T-helper 2 cell treated with Interferon-gamma antibody and Interleukin-4, amounts not matched to agents 5 μg/mL and 100 μg/mL, for 36 hours (primary cell): ENCODE measurements around the gene YY1.
"Not testable (repeated sequence)": the region's sequence is repeated elsewhere in the genome, so short reads cannot be mapped to it uniquely, and the experiment has no call there.

Source experiments
- DNase-seq: peaks from one replicate; pipeline ENCODE4 v3.0.0; 2021; ENCODE audit warnings: low spot score
- H3K27ac Mint-ChIP-seq: one replicate; pipeline ENCODE4 v1.8.0; 2021; ENCODE audit warnings: mild to moderate bottlenecking, mixed read lengths
- H3K27me3 Mint-ChIP-seq: one replicate; pipeline ENCODE4 v1.8.0; 2021; ENCODE audit warnings: low read depth, mixed read lengths
- H3K36me3 Mint-ChIP-seq: one replicate; pipeline ENCODE4 v1.8.0; 2021; ENCODE audit warnings: low read depth, mixed read lengths
- H3K4me1 Mint-ChIP-seq: one replicate; pipeline ENCODE4 v1.8.0; 2021; ENCODE audit warnings: low read depth, mixed read lengths
- H3K4me3 Mint-ChIP-seq: one replicate; pipeline ENCODE4 v1.8.0; 2022; ENCODE audit warnings: mild to moderate bottlenecking, moderate library complexity, mixed read lengths
- H3K9me3 Mint-ChIP-seq: one replicate; pipeline ENCODE4 v1.8.0; 2021; ENCODE audit warnings: mixed read lengths

The YY1 gene

DNA sequence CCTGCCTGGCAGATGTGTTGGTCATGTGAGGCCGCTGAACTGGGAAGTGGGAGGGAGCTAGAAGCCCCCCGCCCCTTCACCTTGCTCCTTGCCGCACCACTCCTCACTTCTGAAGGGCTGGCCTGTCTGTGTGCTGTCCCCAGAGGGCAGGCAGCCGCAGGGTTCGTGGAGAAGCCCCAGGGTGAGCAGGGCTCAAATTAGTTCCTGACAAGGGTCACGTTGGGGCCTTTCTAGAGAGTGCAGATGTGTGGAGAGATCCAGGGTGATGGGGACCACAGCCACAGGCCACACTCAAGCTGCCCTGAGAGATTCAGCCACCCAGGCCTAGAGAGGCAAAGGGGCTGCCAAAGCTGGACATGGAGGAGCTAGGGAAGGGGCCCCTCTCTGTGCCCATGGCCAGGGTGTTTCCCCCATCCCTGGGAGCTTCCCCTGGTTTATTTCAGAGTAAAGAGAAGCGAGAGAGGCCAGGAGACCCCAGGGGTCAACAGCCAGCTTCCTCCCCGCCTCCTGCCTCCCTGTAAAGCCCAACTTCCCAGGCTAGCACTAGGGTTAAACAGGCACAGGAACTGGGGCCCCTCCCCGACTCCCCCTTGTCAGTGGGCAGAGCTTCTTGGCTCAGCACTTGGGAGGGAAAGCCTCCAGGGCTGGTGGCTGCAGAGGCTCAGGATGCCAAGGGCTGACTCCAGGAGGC lies 51.1 kb downstream of the YY1 start:
- H3K27me3 Mint-ChIP-seq, result no peaks in the 10 kb centered on the region
- H3K27ac Mint-ChIP-seq, result no peak overlapping the region
- H3K4me3 Mint-ChIP-seq, result no peak overlapping the region
- no peak for DNase-seq
- H3K4me1 Mint-ChIP-seq, result peaks cover 3% of the 10 kb centered on the region
- no peaks in the 10 kb centered on the region for H3K36me3 Mint-ChIP-seq
- no peaks in the 10 kb centered on the region for H3K9me3 Mint-ChIP-seq

- Mint-ChIP-seq H3K27me3 (no peaks in the 10 kb centered on the region), H3K4me1 (peaks cover 3% of the 10 kb centered on the region), H3K9me3 (no peaks in the 10 kb centered on the region), H3K36me3 (no peaks in the 10 kb centered on the region), H3K27ac (no peak overlapping the region), H3K4me3 (no peak overlapping the region)
- DNase-seq, result no peak
Measured at GRCh38 chr14:100290607-100291304, 51.8 kb downstream of the YY1 start.

GRCh38 chr14:100291305-100292075 lies 52.5 kb downstream of the YY1 start:
- H3K27ac Mint-ChIP-seq, result no peak overlapping the region
- H3K9me3 Mint-ChIP-seq, result no peaks in the 10 kb centered on the region
- H3K4me1 Mint-ChIP-seq, result no peaks in the 10 kb centered on the region
- DNase-seq, result no peak
- H3K4me3 Mint-ChIP-seq, result no peak overlapping the region
- no peaks in the 10 kb centered on the region for H3K36me3 Mint-ChIP-seq
- no peaks in the 10 kb centered on the region for H3K27me3 Mint-ChIP-seq

DNA sequence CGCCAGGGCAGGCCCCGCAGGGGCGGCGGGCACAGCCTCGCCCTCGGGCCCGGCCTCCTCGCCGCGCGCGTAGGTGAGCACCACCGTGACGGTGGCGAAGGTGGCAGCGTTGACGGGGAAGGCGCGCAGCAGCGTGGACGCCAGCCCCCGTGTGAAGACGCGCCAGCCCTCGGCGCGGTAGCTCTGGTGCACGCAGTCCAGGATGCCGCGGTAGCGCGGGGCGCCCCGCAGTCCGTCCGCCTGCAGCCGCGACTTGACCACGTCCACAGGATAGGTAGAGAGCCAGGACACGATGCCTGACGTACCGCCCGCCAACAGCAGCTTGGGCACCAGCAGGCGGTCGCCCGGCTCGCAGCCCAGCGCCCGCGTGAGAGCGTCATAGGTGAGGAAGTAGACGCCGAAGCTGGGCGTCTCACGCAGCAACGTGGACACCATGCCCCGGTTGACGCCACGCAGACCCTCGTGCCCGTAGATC lies 53.4 kb downstream of the YY1 start:
- no peak overlapping the region for H3K27ac Mint-ChIP-seq
- no peaks in the 10 kb centered on the region for H3K27me3 Mint-ChIP-seq
- no peak for DNase-seq
- no peaks in the 10 kb centered on the region for H3K4me1 Mint-ChIP-seq
- H3K4me3 Mint-ChIP-seq, result no peak overlapping the region
- H3K36me3 Mint-ChIP-seq, result no peaks in the 10 kb centered on the region
- no peaks in the 10 kb centered on the region for H3K9me3 Mint-ChIP-seq

GRCh38 chr14:100292776-100293461 lies 54.0 kb downstream of the YY1 start:
- no peaks in the 10 kb centered on the region for H3K36me3 Mint-ChIP-seq
- H3K27ac Mint-ChIP-seq, result no peak overlapping the region
- no peak for DNase-seq
- H3K9me3 Mint-ChIP-seq, result no peaks in the 10 kb centered on the region
- no peaks in the 10 kb centered on the region for H3K27me3 Mint-ChIP-seq
- no peak overlapping the region for H3K4me3 Mint-ChIP-seq
- no peaks in the 10 kb centered on the region for H3K4me1 Mint-ChIP-seq

DNA sequence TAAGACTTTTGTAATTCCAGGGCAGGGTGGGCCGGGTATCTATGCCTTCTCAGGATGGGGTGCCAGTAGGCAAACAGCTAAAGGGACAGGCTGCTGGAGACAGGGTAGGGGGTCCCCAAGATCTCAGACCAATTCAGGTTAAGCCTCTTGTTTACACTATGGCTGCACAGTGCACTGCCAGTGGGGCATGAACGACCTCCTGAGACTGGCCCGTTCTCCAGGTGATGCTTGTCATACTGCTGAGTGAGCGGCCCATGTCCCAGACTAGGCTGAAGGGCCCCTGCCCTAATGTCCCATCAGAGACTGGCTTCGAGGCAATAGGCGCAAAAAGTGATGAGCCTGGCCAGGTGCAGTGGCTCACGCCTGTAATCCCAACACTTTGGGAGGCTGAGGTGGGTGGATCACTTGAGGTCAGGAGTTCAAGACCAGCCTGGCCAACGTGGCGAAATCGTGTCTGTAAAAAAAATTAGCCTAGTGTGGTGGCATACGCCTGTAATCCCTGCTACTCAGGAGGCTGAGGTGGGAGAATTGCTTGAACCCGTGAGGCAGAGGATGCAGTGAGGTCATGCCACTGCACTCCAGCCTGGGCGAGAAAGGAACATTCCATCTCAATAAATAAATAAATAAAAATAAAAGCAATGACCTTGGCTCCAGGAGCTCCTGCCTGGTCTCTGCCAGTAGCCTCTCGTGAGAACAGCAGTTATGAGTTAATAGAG lies 54.7 kb downstream of the YY1 start:
- no peaks in the 10 kb centered on the region for H3K27me3 Mint-ChIP-seq
- H3K4me3 Mint-ChIP-seq, result no peak overlapping the region
- no peak for DNase-seq
- no peak overlapping the region for H3K27ac Mint-ChIP-seq
- no peaks in the 10 kb centered on the region for H3K36me3 Mint-ChIP-seq
- H3K4me1 Mint-ChIP-seq, result no peaks in the 10 kb centered on the region
- H3K9me3 Mint-ChIP-seq, result no peaks in the 10 kb centered on the region

GRCh38 chr14:100294213-100294962 lies 55.4 kb downstream of the YY1 start:
- no peaks in the 10 kb centered on the region for H3K4me1 Mint-ChIP-seq
- no peaks in the 10 kb centered on the region for H3K36me3 Mint-ChIP-seq
- no peak overlapping the region for H3K4me3 Mint-ChIP-seq
- no peaks in the 10 kb centered on the region for H3K27me3 Mint-ChIP-seq
- H3K9me3 Mint-ChIP-seq, result no peaks in the 10 kb centered on the region
- H3K27ac Mint-ChIP-seq, result no peak overlapping the region
- DNase-seq, result no peak

DNA sequence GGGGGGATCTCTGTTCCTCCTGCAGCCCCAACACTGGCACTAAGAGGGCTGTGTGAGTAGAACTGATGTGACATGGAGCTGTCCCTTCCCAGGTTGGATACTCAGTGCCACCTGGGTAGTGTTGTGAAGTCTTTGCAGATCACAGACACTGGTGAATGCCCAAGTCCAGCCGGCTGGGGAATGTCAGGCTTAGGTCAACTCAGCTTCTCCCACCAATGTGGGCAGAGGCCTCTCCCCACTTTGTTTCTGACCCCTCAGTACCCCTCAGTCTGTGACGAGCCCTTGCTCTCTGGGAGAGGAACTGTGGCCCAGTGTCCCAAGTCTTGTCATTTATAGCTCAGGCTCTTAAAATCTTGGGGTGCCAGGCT lies 56.0 kb downstream of the YY1 start:
- no peak for DNase-seq
- Mint-ChIP-seq H3K4me1 (no peaks in the 10 kb centered on the region), H3K4me3 (no peak overlapping the region), H3K27ac (no peak overlapping the region), H3K9me3 (no peaks in the 10 kb centered on the region), H3K36me3 (no peaks in the 10 kb centered on the region), H3K27me3 (no peaks in the 10 kb centered on the region)

- Mint-ChIP-seq H3K27ac (no peak overlapping the region), H3K27me3 (no peaks in the 10 kb centered on the region), H3K4me1 (no peaks in the 10 kb centered on the region), H3K9me3 (no peaks in the 10 kb centered on the region), H3K4me3 (no peak overlapping the region), H3K36me3 (no peaks in the 10 kb centered on the region)
- no peak for DNase-seq
Measured at GRCh38 chr14:100295376-100296105, 56.6 kb downstream of the YY1 start.

DNA sequence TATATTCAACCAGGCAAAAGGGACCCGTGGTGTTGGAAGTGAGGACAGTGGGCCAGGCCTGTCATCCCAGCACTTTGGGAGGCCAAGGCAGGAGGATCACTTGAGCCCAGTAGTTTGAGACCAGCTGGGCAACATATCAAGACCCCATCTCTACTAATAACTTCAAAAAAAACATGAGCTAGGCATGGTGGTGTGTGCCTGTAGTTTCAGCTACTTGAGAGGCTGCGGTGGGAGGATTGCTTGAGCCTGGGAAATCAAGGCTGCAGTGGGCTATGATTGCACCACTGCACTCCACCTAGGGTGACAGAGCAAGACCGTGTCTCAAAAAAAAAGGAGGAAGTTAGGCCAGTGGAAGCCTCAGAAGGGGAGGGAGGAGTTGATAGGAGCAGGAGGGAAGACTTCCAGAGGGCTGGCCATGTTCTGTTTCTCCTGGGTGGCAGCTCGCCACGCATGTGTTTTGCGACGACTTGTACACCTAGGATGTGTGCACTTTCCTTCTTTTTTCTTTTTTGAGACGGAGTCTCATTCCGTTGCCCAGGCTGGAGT lies 57.2 kb downstream of the YY1 start:
- H3K27ac Mint-ChIP-seq, result no peak overlapping the region
- no peak for DNase-seq

DNA sequence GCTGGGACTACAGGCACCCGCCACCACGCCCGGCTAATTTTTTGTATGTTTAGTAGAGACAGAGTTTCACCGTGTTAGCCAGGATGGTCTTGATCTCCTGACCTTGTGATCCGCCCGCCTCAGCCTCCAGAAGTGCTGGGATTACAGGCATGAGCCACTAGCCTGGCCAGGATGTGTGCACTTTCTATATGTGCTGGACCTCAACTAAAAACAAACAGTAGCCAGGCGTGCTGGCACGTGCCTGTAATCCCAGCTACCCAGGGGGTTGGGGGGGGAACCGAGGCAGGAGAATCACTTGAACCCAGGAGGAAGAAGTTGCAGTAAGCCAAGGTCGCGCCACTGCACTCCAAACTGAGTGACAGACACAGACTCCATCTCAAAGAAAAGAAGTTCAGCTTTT lies 57.8 kb downstream of the YY1 start:
- H3K4me1 Mint-ChIP-seq, H3K27me3 Mint-ChIP-seq, H3K27ac Mint-ChIP-seq, H3K36me3 Mint-ChIP-seq, DNase-seq, H3K9me3 Mint-ChIP-seq, H3K4me3 Mint-ChIP-seq: not testable (repeated sequence)

More for the DNA sequence above, 57.2 kb downstream of the YY1 start:
- no peaks in the 10 kb centered on the region for H3K27me3 Mint-ChIP-seq
- no peaks in the 10 kb centered on the region for H3K9me3 Mint-ChIP-seq
- no peaks in the 10 kb centered on the region for H3K4me1 Mint-ChIP-seq
- H3K36me3 Mint-ChIP-seq, result no peaks in the 10 kb centered on the region
- no peak overlapping the region for H3K4me3 Mint-ChIP-seq
